Colonic mucosa (tissue), 4 donors: ENCODE data around the gene POLD2. TPM values are rescaled to one million over a fixed set of nuclear protein-coding genes. Genes with fewer than 3 reads are reported as not detected.

Experiments used
- DNase-seq: peaks from one replicate; pipeline ENCODE4 v3.0.0-alpha.2; 2020
- H3K27ac ChIP-seq: fragments of 200-600 bp; one replicate; pipeline ENCODE4 v1.8.0; 2021
- H3K27me3 ChIP-seq: fragments of 200-600 bp; one replicate; pipeline ENCODE4 v1.8.0; 2021
- H3K36me3 ChIP-seq: fragments of 200-600 bp; one replicate; pipeline ENCODE4 v1.8.0; 2021
- H3K4me1 ChIP-seq: fragments of 200-600 bp; one replicate; pipeline ENCODE4 v1.8.0; 2021; ENCODE audit warnings: mild to moderate bottlenecking
- H3K4me3 ChIP-seq: fragments of 200-600 bp; one replicate; pipeline ENCODE4 v1.8.0; 2021
- H3K9ac ChIP-seq, 2 donors: one replicate each; pipeline ENCODE4 v1.7.0; 2013; ENCODE audit warnings: control low read depth in 2 of 2, low read depth in 2 of 2, low read length in 2 of 2
- H3K9me3 ChIP-seq: fragments of 200-600 bp; one replicate; pipeline ENCODE4 v1.8.0; 2021
- intact Hi-C: fragments of 100-400 bp; cut with DNase I; formaldehyde crosslinking; loops from one replicate; pipeline ENCODE4 v1.14.1; 2022
- total RNA-seq, 2 donors: library from RNA; stranded (reverse); fragmentation: NEBNext Ultra II Directional in 1 of 2; extraction: Animal tissue kit (Norgen Biotek cat#: 25700) in 1 of 2; gene quantifications; one replicate each; pipeline ENCODE4 v1.2.1, GENCODE V29; 2021
- TF ChIP-seq, protein P1 (sequence below): fragments of 200-600 bp; IDR thresholded peaks from one replicate; pipeline ENCODE4 v1.8.0; 2022; ENCODE audit warnings: antibody characterized with exemption, mild to moderate bottlenecking
- donor health status: healthy.
- donor health status: DM: no; HTN: no; CAD: no.
- donor health status: DM: no; HTN: no; CAD: no.

The POLD2 gene
- total RNA-seq, 2 donors from 2014 or later: 54.8 to 161 TPM

DNA sequence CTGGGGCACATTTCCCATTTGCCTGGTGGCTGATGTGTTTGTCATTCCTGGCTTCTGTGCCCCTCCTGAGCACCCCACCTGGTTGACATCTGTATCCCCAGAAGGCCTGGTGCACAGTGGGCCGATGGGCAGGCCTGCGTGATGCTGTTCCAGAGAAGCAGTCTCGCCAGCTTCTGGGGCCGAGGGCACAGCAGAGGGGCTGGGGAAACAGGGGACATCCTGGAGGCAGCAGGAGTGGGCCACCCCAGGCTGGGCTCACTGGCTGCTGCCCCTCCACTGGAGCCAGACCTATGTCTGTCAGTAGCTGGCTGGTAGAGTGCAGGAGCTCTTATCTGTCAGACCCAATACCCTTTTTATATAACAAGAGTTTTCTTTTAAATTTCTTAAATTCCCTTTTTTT, 18.7 kb upstream of the POLD2 start:
- Histone ChIP-seq H3K27me3 (no peaks in the 10 kb centered on the region), H3K4me1 (no peaks in the 10 kb centered on the region), H3K9me3 (no peaks in the 10 kb centered on the region), H3K4me3 (no peak overlapping the region), H3K9ac (no peak overlapping the region), H3K27ac (no peak overlapping the region), H3K36me3 (no peaks in the 10 kb centered on the region)
- intact Hi-C loops: no loop called here
- TF ChIP-seq, protein P1, sequence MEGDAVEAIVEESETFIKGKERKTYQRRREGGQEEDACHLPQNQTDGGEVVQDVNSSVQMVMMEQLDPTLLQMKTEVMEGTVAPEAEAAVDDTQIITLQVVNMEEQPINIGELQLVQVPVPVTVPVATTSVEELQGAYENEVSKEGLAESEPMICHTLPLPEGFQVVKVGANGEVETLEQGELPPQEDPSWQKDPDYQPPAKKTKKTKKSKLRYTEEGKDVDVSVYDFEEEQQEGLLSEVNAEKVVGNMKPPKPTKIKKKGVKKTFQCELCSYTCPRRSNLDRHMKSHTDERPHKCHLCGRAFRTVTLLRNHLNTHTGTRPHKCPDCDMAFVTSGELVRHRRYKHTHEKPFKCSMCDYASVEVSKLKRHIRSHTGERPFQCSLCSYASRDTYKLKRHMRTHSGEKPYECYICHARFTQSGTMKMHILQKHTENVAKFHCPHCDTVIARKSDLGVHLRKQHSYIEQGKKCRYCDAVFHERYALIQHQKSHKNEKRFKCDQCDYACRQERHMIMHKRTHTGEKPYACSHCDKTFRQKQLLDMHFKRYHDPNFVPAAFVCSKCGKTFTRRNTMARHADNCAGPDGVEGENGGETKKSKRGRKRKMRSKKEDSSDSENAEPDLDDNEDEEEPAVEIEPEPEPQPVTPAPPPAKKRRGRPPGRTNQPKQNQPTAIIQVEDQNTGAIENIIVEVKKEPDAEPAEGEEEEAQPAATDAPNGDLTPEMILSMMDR: no peak
- no peak for DNase-seq

DNA sequence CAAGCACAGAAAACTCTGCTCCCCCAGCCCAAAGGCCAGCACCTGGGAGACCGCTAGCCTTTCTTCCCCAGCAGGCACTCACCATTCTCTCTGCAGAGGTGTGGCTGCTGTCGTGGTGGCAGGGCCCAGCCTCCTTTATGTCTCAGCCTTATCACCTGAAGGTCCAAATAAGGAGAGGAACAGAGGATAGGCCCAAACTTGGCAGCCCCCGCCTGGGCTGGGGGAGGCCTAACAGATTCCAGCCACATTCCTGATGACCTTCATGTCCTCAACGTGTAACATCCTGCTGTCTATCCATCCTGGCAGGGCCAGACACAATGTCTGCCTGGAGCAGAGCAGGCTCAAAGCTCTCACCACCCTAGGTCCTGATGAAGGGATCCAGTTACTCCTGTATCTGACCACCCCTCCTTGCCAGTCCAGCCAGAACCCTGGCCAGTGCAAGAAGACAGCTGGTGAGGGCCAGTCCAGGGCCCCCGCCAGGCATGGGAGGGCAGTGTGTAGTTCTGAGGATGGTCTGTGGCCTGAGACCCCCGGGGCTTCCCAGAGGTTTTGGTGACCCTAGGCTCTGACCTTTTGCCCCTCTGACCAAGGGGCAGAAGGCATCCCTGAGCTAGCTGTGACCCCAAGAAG, 18.0 kb upstream of the POLD2 start, which contains the start of gene MYL7:
Gene MYL7 (minus strand): TSS at position 112 of the 630 bp plus-strand sequence. CDS start 27 bp downstream, at position 85.
- Histone ChIP-seq H3K27me3 (no peaks in the 10 kb centered on the region), H3K9ac (no peak within 1 kb of the TSS), H3K36me3 (no peaks in the 10 kb centered on the region), H3K4me1 (no peaks in the 10 kb centered on the region), H3K27ac (no peak within 1 kb of the TSS), H3K4me3 (no peak within 1 kb of the TSS), H3K9me3 (no peaks in the 10 kb centered on the region)
- no peak for DNase-seq
- TF ChIP-seq, protein P1: no peak
- intact Hi-C loops: no loop called here

DNA sequence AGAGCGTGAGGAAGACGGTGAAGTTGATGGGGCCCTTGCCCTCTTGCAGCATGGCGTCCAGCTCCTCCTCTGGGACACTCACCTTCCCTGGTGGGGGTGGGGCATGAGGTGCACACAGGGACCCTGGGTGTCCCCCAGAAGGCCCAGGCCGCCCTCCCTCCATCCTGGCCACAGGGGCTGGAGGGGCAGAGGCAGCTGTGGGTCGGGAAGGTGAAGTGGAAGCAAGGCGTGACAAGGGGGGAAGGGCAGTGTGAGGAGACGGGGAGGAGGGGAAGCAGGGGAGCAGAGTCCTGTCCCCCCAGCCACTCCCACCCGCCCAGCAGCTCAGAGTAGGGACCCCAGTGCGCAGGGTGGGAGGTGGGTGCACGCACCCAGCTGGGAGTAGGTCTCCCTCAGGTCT, 17.0 kb upstream of the POLD2 start:
- no peaks in the 10 kb centered on the region for H3K36me3 ChIP-seq
- DNase-seq: no peak
- intact Hi-C loops: no loop called here
- H3K27ac ChIP-seq: no peak overlapping the region
- no peak overlapping the region for H3K9ac ChIP-seq
- TF ChIP-seq, protein P1: no peak
- no peaks in the 10 kb centered on the region for H3K9me3 ChIP-seq
- H3K4me3 ChIP-seq: no peak overlapping the region
- no peaks in the 10 kb centered on the region for H3K4me1 ChIP-seq
- H3K27me3 ChIP-seq: no peaks in the 10 kb centered on the region

DNA sequence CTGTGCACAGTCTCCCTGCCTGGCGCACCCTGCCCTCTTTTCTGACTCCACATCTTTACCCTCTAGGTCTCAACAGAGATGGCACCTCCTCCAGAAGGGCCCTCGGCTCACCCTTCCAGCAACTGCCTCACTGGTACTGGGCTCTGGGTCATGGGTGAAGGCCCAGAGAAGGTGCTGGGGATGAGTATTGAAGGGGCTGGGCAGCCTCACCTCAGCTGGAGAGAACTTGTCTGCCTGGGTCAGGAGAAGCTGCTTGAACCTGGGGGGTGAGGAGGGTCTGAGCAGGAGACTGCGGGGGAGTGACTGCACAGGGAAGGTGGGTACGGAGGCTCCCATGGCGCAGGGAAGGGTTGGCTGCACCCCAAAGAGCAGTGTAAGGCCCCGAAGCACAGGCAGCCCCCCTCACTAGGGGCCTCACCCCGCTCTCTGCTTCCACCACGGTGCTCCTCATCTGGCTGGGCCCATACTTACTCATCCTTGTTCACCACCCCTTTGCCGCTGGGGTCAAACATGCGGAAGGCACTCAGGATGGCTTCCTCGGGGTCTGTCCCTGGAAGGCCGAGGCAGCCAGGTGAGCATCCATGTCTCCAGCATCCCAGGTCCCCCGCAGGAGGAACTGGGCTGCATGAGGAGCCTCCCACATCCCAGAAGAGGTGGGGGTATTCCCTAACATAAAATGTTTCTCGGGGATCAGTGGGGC, 16.1 kb upstream of the POLD2 start:
- Histone ChIP-seq H3K36me3 (no peaks in the 10 kb centered on the region), H3K4me3 (no peak overlapping the region), H3K4me1 (no peaks in the 10 kb centered on the region), H3K27me3 (no peaks in the 10 kb centered on the region), H3K27ac (no peak overlapping the region), H3K9ac (no peak overlapping the region), H3K9me3 (no peaks in the 10 kb centered on the region)
- intact Hi-C loops: no loop called here
- TF ChIP-seq, protein P1: no peak
- no peak for DNase-seq

DNA sequence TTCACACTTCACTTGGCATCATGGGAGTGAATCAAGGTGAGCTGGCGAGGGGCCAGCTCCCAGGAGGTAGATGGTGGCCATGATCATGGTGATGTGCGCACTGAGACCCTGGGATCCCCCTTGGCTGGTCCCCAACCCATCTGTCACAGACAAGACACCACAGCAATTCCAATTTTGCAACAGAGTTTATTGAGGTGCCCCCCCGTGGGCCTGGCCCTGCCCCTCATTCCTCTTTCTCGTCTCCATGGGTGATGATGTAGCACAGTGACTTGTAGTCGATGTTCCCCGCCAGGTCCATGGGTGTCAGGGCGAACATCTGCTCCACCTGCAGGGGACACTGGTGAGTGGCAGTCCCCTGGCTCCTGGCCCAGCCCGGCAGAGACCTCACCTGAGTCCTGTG, 15.3 kb upstream of the POLD2 start:
- Histone ChIP-seq H3K36me3 (no peaks in the 10 kb centered on the region), H3K9ac (no peak overlapping the region), H3K27me3 (no peaks in the 10 kb centered on the region), H3K9me3 (no peaks in the 10 kb centered on the region), H3K4me3 (no peak overlapping the region), H3K4me1 (no peaks in the 10 kb centered on the region), H3K27ac (no peak overlapping the region)
- TF ChIP-seq, protein P1: no peak
- DNase-seq: no peak
- intact Hi-C loops: no loop called here
